ENCODE results near the gene SLC16A11. TPM values are rescaled to one million over a fixed set of nuclear protein-coding genes. Genes with fewer than 3 reads are reported as not detected.
"Not testable (repeated sequence)": the region's sequence is repeated elsewhere in the genome, so short reads cannot be mapped to it uniquely, and the experiment has no call there.

Gene SLC16A11
- total RNA-seq, 1 donor from 2014 or later = not detected

GRCh38 chr17:6994666-6995256, 49.1 kb downstream of the SLC16A11 start:
- no peak overlapping the region for H3K4me3 ChIP-seq (ENCODE audit: insufficient read depth, low read depth, low read length)

GRCh38 chr17:6994118-6994598, 49.7 kb downstream of the SLC16A11 start:
- H3K4me3 Mint-ChIP-seq (ENCODE audit: unreplicated experiment) = no peak overlapping the region
- Histone ChIP-seq H3K79me2 (ENCODE audit: insufficient read depth, low read length) (no peaks in the 10 kb centered on the region), H4K20me1 (ENCODE audit: insufficient read depth, low read length) (peaks cover 15% of the 10 kb centered on the region), H3K36me3 (ENCODE audit: insufficient read depth, low read length) (no peaks in the 10 kb centered on the region), H3K4me1 (ENCODE audit: insufficient read depth, low read length) (peaks cover 6% of the 10 kb centered on the region), H3K4me2 (ENCODE audit: low read length) (no peak overlapping the region), H3K9me3 (ENCODE audit: insufficient read depth, low read depth, low read length) (no peaks in the 10 kb centered on the region), H3K27ac (ENCODE audit: low read depth, low read length) (no peak overlapping the region), H3K27me3 (ENCODE audit: insufficient read depth, low read length) (no peaks in the 10 kb centered on the region), H3K9ac (ENCODE audit: low read length) (no peak overlapping the region), H2AFZ (ENCODE audit: low read depth, low read length) (no peak overlapping the region), H3K4me3 (ENCODE audit: insufficient read depth, low read depth, low read length) (no peak overlapping the region)
- no peaks in the 10 kb centered on the region for H3K9me3 Mint-ChIP-seq (ENCODE audit: unreplicated experiment)
- H3K27me3 Mint-ChIP-seq (ENCODE audit: low read depth, unreplicated experiment) = peaks cover 5% of the 10 kb centered on the region
- TF ChIP-seq CTCF (IDR thresholded peaks at IDR 0.05; ENCODE audit: insufficient read depth, low read depth, low read length) = no peak
- TF ChIP-seq EZH2 (IDR thresholded peaks at IDR 0.05; ENCODE audit: insufficient read depth, low read length) = no peak
- H3K36me3 Mint-ChIP-seq (ENCODE audit: low read depth, unreplicated experiment) = peaks cover 17% of the 10 kb centered on the region
- no peak overlapping the region for H3K27ac Mint-ChIP-seq (ENCODE audit: unreplicated experiment)
- DNase-seq (ENCODE audit: low read depth) (no peak), FAIRE-seq (no peak)
- peaks cover 4% of the 10 kb centered on the region for H3K4me1 Mint-ChIP-seq (ENCODE audit: low read depth, unreplicated experiment)

More at GRCh38 chr17:6994666-6995256, 49.1 kb downstream of the SLC16A11 start:
- DNase-seq (ENCODE audit: low read depth) (no peak), FAIRE-seq (no peak)
- Mint-ChIP-seq H3K27me3 (ENCODE audit: low read depth, unreplicated experiment) (peaks cover 5% of the 10 kb centered on the region), H3K27ac (ENCODE audit: unreplicated experiment) (no peak overlapping the region), H3K4me1 (ENCODE audit: low read depth, unreplicated experiment) (peaks cover 4% of the 10 kb centered on the region), H3K9me3 (ENCODE audit: unreplicated experiment) (no peaks in the 10 kb centered on the region), H3K4me3 (ENCODE audit: unreplicated experiment) (peak overlapping the region; percentile 45), H3K36me3 (ENCODE audit: low read depth, unreplicated experiment) (peaks cover 23% of the 10 kb centered on the region)
- H3K4me1 ChIP-seq (ENCODE audit: insufficient read depth, low read length) = peaks cover 6% of the 10 kb centered on the region
- no peak overlapping the region for H3K9ac ChIP-seq (ENCODE audit: low read length)
- H3K79me2 ChIP-seq (ENCODE audit: insufficient read depth, low read length) = no peaks in the 10 kb centered on the region
- no peaks in the 10 kb centered on the region for H3K27me3 ChIP-seq (ENCODE audit: insufficient read depth, low read length)
- no peak overlapping the region for H2AFZ ChIP-seq (ENCODE audit: low read depth, low read length)
- no peak overlapping the region for H3K4me2 ChIP-seq (ENCODE audit: low read length)
- no peaks in the 10 kb centered on the region for H3K36me3 ChIP-seq (ENCODE audit: insufficient read depth, low read length)
- peaks cover 19% of the 10 kb centered on the region for H4K20me1 ChIP-seq (ENCODE audit: insufficient read depth, low read length)
- no peak for TF ChIP-seq CTCF (IDR thresholded peaks at IDR 0.05; ENCODE audit: insufficient read depth, low read depth, low read length)
- no peak for TF ChIP-seq EZH2 (IDR thresholded peaks at IDR 0.05; ENCODE audit: insufficient read depth, low read length)
- no peak overlapping the region for H3K27ac ChIP-seq (ENCODE audit: low read depth, low read length)
- H3K9me3 ChIP-seq (ENCODE audit: insufficient read depth, low read depth, low read length) = no peaks in the 10 kb centered on the region

- H2AFZ ChIP-seq (ENCODE audit: low read depth, low read length); H3K27me3 ChIP-seq (ENCODE audit: insufficient read depth, low read length); H3K9me3 ChIP-seq (ENCODE audit: insufficient read depth, low read depth, low read length); H3K4me3 Mint-ChIP-seq (ENCODE audit: unreplicated experiment); H3K36me3 ChIP-seq (ENCODE audit: insufficient read depth, low read length); H3K4me1 Mint-ChIP-seq (ENCODE audit: low read depth, unreplicated experiment); H3K27me3 Mint-ChIP-seq (ENCODE audit: low read depth, unreplicated experiment); DNase-seq (ENCODE audit: low read depth); H3K27ac Mint-ChIP-seq (ENCODE audit: unreplicated experiment); H3K27ac ChIP-seq (ENCODE audit: low read depth, low read length); H3K4me1 ChIP-seq (ENCODE audit: insufficient read depth, low read length); H3K9me3 Mint-ChIP-seq (ENCODE audit: unreplicated experiment); H3K4me2 ChIP-seq (ENCODE audit: low read length); H3K4me3 ChIP-seq (ENCODE audit: insufficient read depth, low read depth, low read length); FAIRE-seq; H3K79me2 ChIP-seq (ENCODE audit: insufficient read depth, low read length); H3K9ac ChIP-seq (ENCODE audit: low read length): not testable (repeated sequence)
- peaks cover 14% of the 10 kb centered on the region for H3K36me3 Mint-ChIP-seq (ENCODE audit: low read depth, unreplicated experiment)
- H4K20me1 ChIP-seq (ENCODE audit: insufficient read depth, low read length) = peaks cover 15% of the 10 kb centered on the region
Measured at GRCh38 chr17:6993613-6994056, 50.3 kb downstream of the SLC16A11 start.

Other genes starting within 250 kb of the SLC16A11 start
- gene TEKT1, start 212.4 kb downstream of the SLC16A11 start, total RNA-seq = not detected in 2 replicates
- not detected in 2 replicates for gene ALOX12, start 48.0 kb downstream of the SLC16A11 start, total RNA-seq
- gene RNASEK, start 31.5 kb downstream of the SLC16A11 start, total RNA-seq = 245 and 259 TPM in 2 replicates
- gene BCL6B, start 21.0 kb downstream of the SLC16A11 start, total RNA-seq = not detected in 2 replicates
- gene SLC16A13, start 8.1 kb downstream of the SLC16A11 start, total RNA-seq = 6.6 and 6.7 TPM in 2 replicates
- not detected in 2 replicates for gene CLEC10A, start 36.2 kb upstream of the SLC16A11 start, total RNA-seq
- gene ASGR2, start 70.7 kb upstream of the SLC16A11 start, total RNA-seq = not detected in 2 replicates
- 3.6 and 5.0 TPM in 2 replicates for gene ASGR1, start 135.3 kb upstream of the SLC16A11 start, total RNA-seq
- 45.6 and 48.0 TPM in 2 replicates for gene DLG4, start 175.7 kb upstream of the SLC16A11 start, total RNA-seq
- gene ACADVL, start 175.8 kb upstream of the SLC16A11 start, total RNA-seq = 354 and 399 TPM in 2 replicates
- 30.2 and 34.4 TPM in 2 replicates for gene DVL2, start 190.4 kb upstream of the SLC16A11 start, total RNA-seq
- 78.0 and 89.5 TPM in 2 replicates for gene PHF23, start 195.4 kb upstream of the SLC16A11 start, total RNA-seq
- 434 and 454 TPM in 2 replicates for gene GABARAP, start 198.4 kb upstream of the SLC16A11 start, total RNA-seq
- gene CTDNEP1, start 207.6 kb upstream of the SLC16A11 start, total RNA-seq = 102 and 103 TPM in 2 replicates
- gene ELP5, start 208.1 kb upstream of the SLC16A11 start, total RNA-seq = 24.9 and 25.4 TPM in 2 replicates
- 4.6 and 10.5 TPM in 2 replicates for gene CLDN7, start 218.4 kb upstream of the SLC16A11 start, total RNA-seq
- 0.30 TPM in 1 of 2 replicates, not detected in the other for gene SLC2A4, start 237.6 kb upstream of the SLC16A11 start, total RNA-seq

Measured in astrocyte (in vitro differentiated cells and primary cell).